Natural killer cell (primary cell): Measurements from ENCODE around the gene EPS8L2. TPM values are rescaled to one million over a fixed set of nuclear protein-coding genes. Genes with fewer than 3 reads are reported as not detected.

Source experiments
- ATAC-seq, 3 donors: fragments of 150-1000 bp in 2 of 3; fragments of 200-7000 bp in 1 of 3; cut with Tn5 transposase; 1 replicate in 1 of 3; 2 replicates in 2 of 3; pipeline ENCODE4 v1.10.0; 2021; ENCODE audit warnings: mild to moderate bottlenecking in 2 of 3, moderate library complexity in 2 of 3
- DNase-seq, 2 donors: peaks; one replicate each; pipeline versions ENCODE4 v3.0.0 to v3.0.0-alpha.2; 2013 to 2021; ENCODE audit warnings: mixed read lengths in 1 of 2
- H3K27ac ChIP-seq: one replicate; pipeline ENCODE4 v1.5.1; 2013; ENCODE audit warnings: mild to moderate bottlenecking, low read length
- H3K27me3 ChIP-seq: one replicate; pipeline ENCODE4 v1.6.1; 2013; ENCODE audit warnings: low read length; ENCODE audit not compliant: control insufficient read depth, insufficient read depth
- H3K36me3 ChIP-seq: one replicate; pipeline ENCODE4 v1.6.1; 2013; ENCODE audit warnings: low read length; ENCODE audit not compliant: control insufficient read depth, insufficient read depth
- H3K4me1 ChIP-seq: one replicate; pipeline ENCODE4 v1.6.1; 2013; ENCODE audit warnings: low read length; ENCODE audit not compliant: control insufficient read depth, insufficient read depth
- H3K4me3 ChIP-seq: one replicate; pipeline ENCODE4 v1.5.1; 2013; ENCODE audit warnings: low read length
- H3K9me3 ChIP-seq: one replicate; pipeline ENCODE4 v1.6.1; 2013; ENCODE audit warnings: low read length; ENCODE audit not compliant: control insufficient read depth, insufficient read depth
- H3K27ac Mint-ChIP-seq, 2 donors: one replicate each; pipeline ENCODE4 v1.8.0; 2022; ENCODE audit warnings: mild to moderate bottlenecking in 2 of 2, mixed read lengths in 2 of 2, moderate library complexity in 1 of 2
- H3K27me3 Mint-ChIP-seq, 2 donors: one replicate each; pipeline ENCODE4 v1.8.0; 2022; ENCODE audit warnings: low read depth in 2 of 2, mixed read lengths in 2 of 2
- H3K36me3 Mint-ChIP-seq: one replicate; pipeline ENCODE4 v1.8.0; 2022; ENCODE audit warnings: mixed read lengths
- H3K4me1 Mint-ChIP-seq, 2 donors: one replicate each; pipeline ENCODE4 v1.8.0; 2022; ENCODE audit warnings: mixed read lengths in 2 of 2
- H3K4me3 Mint-ChIP-seq: one replicate; pipeline ENCODE4 v1.8.0; 2022; ENCODE audit warnings: mild to moderate bottlenecking, moderate library complexity, mixed read lengths
- H3K9me3 Mint-ChIP-seq, 2 donors: one replicate each; pipeline ENCODE4 v1.8.0; 2022; ENCODE audit warnings: mixed read lengths in 2 of 2
- CTCF ChIP-seq: fragments of 200-600 bp; IDR thresholded peaks from one replicate; pipeline ENCODE4 v1.8.0; 2022; ENCODE audit warnings: antibody characterized with exemption
- WGBS: methylation state at CpG from one replicate; pipeline ENCODE4 v1.1.7; 2013; ENCODE audit warnings: missing lambda C conversion rate; ENCODE audit not compliant: insufficient coverage; 5-methylcytosine and 5-hydroxymethylcytosine counted together
- intact Hi-C: fragments of 100-400 bp; cut with micrococcal nuclease; formaldehyde crosslinking; loops from one replicate; pipeline ENCODE4 v1.14.2; 2022
- total RNA-seq, 4 donors: library from RNA; stranded (reverse); fragments of 120-200 nt in 1 of 4; gene quantifications; one replicate each; pipeline versions ENCODE4 v1.2.3 to v1.2.4, GENCODE V29; 2013 to 2022

EPS8L2 gene
- total RNA-seq, 3 donors from 2014 or later (not counting 1 experiment from before 2014, with no cell fraction given) = 6.9 to 10.9 (median 9.3) TPM

GRCh38 chr11:776561-777287 lies 70.7 kb downstream of the EPS8L2 start:
- intact Hi-C loops = loop anchor here (1.0 kb wide), 1 partner anchor 20 kb away; no protein-coding TSS in a partner anchor
- Histone ChIP-seq H3K4me3 (peak overlapping the region; percentile 56), H3K4me1 (peaks cover 34% of the 10 kb centered on the region), H3K36me3 (peaks cover 4% of the 10 kb centered on the region), H3K27ac (no peak overlapping the region), H3K27me3 (no peaks in the 10 kb centered on the region), H3K9me3 (no peaks in the 10 kb centered on the region)
- no peak for TF ChIP-seq CTCF
- H3K4me1 Mint-ChIP-seq = peaks cover 0 to 13% of the 10 kb centered on the region in 2 donors
- under 1% methylated on average over 61 of the region's 65 CpGs for WGBS
- peak overlapping the region in 1 of 2 donors; percentile 75 for H3K27ac Mint-ChIP-seq
- no peaks in the 10 kb centered on the region for H3K27me3 Mint-ChIP-seq
- H3K36me3 Mint-ChIP-seq = no peaks in the 10 kb centered on the region
- ATAC-seq (peak; percentile 44 to 58 (median 49)), DNase-seq (peak in 1 of 2 donors; percentile 36)
- no peaks in the 10 kb centered on the region for H3K9me3 Mint-ChIP-seq
- peak overlapping the region; percentile 73 for H3K4me3 Mint-ChIP-seq

Other genes with a start within 250 kb of the EPS8L2 start
- gene RNH1, start 199.0 kb upstream of the EPS8L2 start, total RNA-seq = 100 to 1,000 TPM; 113 to 120 (median 118) TPM
- 10 to 100 TPM; 27.6 to 35.0 (median 30.6) TPM for gene HRAS, start 170.7 kb upstream of the EPS8L2 start, total RNA-seq
- gene LRRC56, start 168.7 kb upstream of the EPS8L2 start, total RNA-seq = 1 to 10 TPM; 1.5 to 2.4 (median 2.2) TPM
- gene LMNTD2, start 145.5 kb upstream of the EPS8L2 start, total RNA-seq = 1 to 10 TPM; 3.5 to 5.2 (median 5.0) TPM
- 10 to 100 TPM; 19.0 to 21.7 (median 20.0) TPM for gene RASSF7, start 145.3 kb upstream of the EPS8L2 start, total RNA-seq
- 10 to 100 TPM; 46.1 to 52.0 (median 46.9) TPM for gene PHRF1, start 129.8 kb upstream of the EPS8L2 start, total RNA-seq
- gene IRF7, start 90.3 kb upstream of the EPS8L2 start, total RNA-seq = 10 to 100 TPM; 63.3 to 97.3 (median 77.3) TPM
- not detected for gene CDHR5, start 81.3 kb upstream of the EPS8L2 start, total RNA-seq
- not detected for gene SCT, start 79.0 kb upstream of the EPS8L2 start, total RNA-seq
- 1 to 10 TPM in 1 of 3 donors, under 1 TPM in 2; 0.49 to 1.2 (median 0.61) TPM for gene DRD4, start 69.0 kb upstream of the EPS8L2 start, total RNA-seq
- gene DEAF1, start 11.0 kb upstream of the EPS8L2 start, total RNA-seq = 10 to 100 TPM; 25.9 to 26.9 (median 26.8) TPM
- 10 to 100 TPM; 17.8 to 42.1 (median 33.0) TPM for gene TMEM80, start 10.4 kb upstream of the EPS8L2 start, total RNA-seq
- 10 to 100 TPM; 46.1 to 94.8 (median 55.4) TPM for gene TALDO1, start 41.2 kb downstream of the EPS8L2 start, total RNA-seq
- 10 to 100 TPM; 40.4 to 43.1 (median 42.1) TPM for gene GATD1, start 71.3 kb downstream of the EPS8L2 start, total RNA-seq
- gene CEND1, start 83.9 kb downstream of the EPS8L2 start, total RNA-seq = not detected
- 10 to 100 TPM; 22.8 to 34.6 (median 31.5) TPM for gene SLC25A22, start 92.0 kb downstream of the EPS8L2 start, total RNA-seq
- 10 to 100 TPM; 24.3 to 30.9 (median 25.2) TPM for gene PIDD1, start 99.0 kb downstream of the EPS8L2 start, total RNA-seq
- gene RPLP2, start 103.7 kb downstream of the EPS8L2 start, total RNA-seq = 1,000 to 10,000 TPM; 1,482 to 1,846 (median 1,534) TPM
- gene PNPLA2, start 112.7 kb downstream of the EPS8L2 start, total RNA-seq = 100 to 1,000 TPM; 184 to 218 (median 201) TPM
- gene CRACR2B, start 121.7 kb downstream of the EPS8L2 start, total RNA-seq = 10 to 100 TPM in 1 of 3 donors, 1 to 10 TPM in 2; 3.4 to 10.1 (median 3.8) TPM
- 10 to 100 TPM; 40.9 to 68.3 (median 52.9) TPM for gene CD151, start 126.7 kb downstream of the EPS8L2 start, total RNA-seq
- gene POLR2L, start 136.3 kb downstream of the EPS8L2 start, total RNA-seq = 10 to 100 TPM; 48.2 to 63.8 (median 61.2) TPM
- 10 to 100 TPM; 11.2 to 18.6 (median 14.6) TPM for gene TSPAN4, start 136.6 kb downstream of the EPS8L2 start, total RNA-seq
- gene CHID1, start 204.6 kb downstream of the EPS8L2 start, total RNA-seq = 10 to 100 TPM; 32.6 to 40.3 (median 33.2) TPM
- gene AP2A2, start 219.6 kb downstream of the EPS8L2 start, total RNA-seq = 100 to 1,000 TPM in 1 of 3 donors, 10 to 100 TPM in 2; 57.2 to 120 (median 82.9) TPM